NCI-H526 (cell line): Measurements from ENCODE around the gene TYW1B.
"Not testable (repeated sequence)": the region's sequence is repeated elsewhere in the genome, so short reads cannot be mapped to it uniquely, and the experiment has no call there.

ENCODE experiments used
- DNase-seq, 2 experiments: peaks; one replicate each; lab custom pipeline; 2025; lab: John Stamatoyannopoulos, UW

Gene TYW1B

DNA sequence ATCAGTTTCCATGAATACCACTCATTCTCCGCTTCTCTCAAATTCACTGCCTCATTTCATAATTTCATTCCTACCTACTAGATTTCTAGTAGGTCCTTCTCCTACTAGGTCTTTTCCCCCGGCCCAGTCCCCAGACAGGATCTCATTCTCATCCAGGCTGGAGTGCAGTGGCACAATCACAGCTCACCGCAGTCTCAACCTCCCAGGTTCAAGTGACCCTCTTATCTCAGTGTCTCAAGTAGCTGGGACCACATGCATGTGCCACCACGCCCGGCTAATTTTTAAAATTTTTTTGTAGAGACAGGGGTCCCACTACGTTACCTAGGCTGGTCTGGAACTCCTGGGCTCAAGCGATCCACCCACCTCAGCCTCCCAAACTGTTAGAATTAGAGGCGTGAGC, 132.5 kb downstream of the TYW1B start:
- not testable (repeated sequence) for DNase-seq

DNA sequence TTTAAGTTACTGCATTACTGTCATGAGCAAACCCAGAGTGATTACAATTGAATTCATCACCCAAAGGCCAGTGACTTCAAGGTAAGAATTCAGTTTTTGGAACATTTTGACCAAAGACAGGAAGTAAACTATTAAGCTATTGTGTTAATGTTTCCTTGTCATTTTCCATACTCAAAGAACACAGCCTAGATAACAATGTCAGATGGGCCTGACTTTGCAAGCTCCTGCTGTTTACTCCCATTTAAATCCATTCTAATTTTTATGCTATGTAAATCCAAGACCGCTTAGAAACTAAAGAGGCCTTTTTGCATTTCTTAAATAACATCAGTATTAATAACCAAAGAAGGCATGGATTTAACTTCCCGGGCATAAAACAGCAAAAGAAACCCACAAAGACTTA, 136.6 kb downstream of the TYW1B start:
- DNase-seq, result not testable (repeated sequence)

DNA sequence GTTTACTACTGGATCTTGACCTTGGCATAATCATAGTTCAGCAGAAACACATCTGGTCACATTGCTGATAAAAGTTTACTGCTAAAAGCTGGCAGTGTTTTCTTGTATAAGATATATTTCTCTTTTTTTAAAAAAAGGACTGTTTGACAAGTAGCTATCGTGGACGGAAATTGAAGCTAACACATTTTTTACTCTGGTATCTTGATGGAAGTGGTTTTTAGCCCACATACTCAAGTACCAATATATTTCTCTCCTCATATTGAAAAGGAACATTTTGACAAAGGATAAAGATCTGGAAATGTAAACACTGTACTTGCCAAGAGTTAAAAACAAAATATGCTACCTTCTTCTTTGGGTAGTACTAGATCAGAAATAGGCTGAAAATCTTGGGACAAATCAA, 137.8 kb downstream of the TYW1B start:
- not testable (repeated sequence) for DNase-seq

DNA sequence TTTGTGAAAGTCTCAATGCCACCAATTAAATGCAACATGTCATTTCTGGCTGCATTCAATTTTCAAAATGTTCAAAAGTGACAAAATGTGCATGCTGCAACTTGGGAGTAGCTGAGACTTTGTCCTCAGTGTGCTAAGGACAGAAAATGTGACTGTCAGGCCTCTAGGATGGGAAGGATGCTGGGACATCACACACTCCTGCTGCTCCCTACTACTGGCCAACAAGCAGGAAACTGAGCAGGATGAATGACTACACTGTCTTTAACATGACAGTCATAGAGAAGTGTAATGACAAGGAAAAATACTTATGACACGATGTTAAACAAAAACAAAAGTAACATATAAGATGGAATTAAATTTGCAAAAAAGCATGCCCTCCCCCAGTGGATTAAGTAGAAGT, 138.7 kb downstream of the TYW1B start:
- not testable (repeated sequence) for DNase-seq

DNA sequence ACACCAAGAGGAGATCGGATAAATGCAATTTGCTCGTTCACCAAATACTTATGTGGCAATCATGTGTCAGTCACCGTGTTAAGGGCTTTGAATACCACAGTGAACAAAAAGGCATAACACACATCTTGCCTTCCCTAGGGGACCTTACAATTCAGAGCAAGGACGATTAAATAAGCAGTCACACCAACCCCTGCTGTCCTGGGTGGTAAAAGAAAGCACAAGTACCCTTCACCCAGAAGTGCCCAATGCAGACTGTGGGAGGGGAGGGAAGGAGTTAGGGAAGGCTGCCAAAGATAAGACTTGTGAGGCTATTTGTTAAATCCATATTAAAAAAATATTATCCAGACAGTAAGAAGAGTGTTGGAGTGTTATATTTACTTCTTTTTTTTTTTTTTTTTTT, 146.8 kb downstream of the TYW1B start:
- not testable (repeated sequence) for DNase-seq

DNA sequence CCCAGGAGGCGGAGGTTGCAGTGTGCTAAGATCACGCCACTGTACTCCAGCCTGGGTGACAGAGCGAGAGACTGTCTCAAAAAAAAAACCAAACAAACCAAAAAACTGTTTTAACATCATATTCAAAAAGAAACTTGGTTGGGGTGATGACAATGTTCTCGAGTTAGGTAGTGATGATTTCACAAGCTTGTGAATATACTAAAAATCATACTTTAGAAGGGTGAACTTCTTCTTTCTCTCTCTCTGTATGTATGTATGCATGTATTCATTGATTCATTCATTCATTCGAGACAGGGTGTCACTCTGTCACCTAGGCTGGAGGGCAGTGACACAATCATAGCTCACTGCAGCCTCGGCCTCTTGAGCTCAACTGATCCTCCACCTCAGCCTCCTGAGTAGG, 151.1 kb downstream of the TYW1B start:
- DNase-seq, result not testable (repeated sequence)

DNA sequence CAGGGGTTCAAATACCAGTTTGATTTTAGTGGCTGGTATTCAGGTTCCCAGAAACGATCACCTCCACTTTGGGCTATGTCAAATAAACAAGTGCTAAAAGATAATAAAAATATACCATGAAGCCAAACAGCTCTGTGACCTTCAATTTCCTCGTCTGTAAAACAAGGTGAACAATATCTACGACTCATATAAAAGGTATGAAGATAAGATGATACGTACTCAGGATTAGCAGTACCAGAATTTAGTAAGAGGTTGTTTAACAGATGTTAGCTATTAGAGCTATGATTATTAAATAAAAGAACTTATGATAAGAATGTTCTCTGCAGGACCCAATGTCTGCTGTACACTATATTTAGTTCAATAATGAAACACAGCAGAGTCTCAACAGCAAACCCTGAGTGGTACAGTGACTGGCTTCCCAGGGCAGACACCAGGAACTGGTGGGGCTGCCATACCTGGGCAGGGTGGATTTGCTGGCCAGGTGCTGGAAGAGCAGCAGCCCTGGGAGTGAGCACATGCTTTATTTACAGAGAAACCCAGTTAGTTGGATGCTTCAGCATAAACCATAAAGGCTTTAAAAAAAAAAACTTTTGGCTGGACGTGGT, 151.8 kb downstream of the TYW1B start:
- DNase-seq, result not testable (repeated sequence)

DNA sequence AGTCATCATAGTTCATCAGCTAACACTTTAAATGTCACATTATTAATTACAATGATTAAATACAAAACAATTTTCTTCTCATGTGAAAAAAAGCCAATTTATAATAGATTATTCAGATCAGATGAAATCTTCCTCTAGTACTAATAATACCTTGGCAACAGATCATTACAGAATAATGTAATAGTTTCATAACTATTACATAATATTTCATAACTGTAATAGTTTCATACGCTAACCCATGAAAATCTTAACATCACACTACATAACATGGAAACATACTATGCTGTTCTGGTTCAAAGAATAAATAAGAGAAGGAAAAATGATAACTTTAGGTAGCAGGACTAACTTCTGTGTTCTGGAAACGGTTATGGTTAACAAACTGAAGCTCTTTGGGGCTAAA, 152.3 kb downstream of the TYW1B start:
- not testable (repeated sequence) for DNase-seq

DNA sequence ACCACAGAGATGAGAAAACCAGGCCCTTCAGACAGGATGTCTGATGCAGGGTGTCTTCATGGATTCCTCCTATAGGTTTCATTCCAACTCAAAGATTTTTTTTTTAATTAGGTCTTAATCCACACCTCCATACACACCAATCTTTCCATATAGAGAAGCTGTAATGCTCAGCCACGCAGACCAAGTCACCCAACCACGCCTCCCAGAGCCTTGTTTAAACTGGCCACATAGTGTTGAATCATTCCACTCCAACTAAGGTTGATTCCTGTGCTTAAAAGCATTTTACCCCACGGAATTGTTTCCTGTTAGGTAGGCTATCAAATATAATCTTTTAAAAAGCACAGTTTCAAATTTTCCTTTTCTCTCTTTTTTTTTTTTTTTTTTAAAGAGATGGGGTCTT, 153.6 kb downstream of the TYW1B start:
- DNase-seq, result no peak

DNA sequence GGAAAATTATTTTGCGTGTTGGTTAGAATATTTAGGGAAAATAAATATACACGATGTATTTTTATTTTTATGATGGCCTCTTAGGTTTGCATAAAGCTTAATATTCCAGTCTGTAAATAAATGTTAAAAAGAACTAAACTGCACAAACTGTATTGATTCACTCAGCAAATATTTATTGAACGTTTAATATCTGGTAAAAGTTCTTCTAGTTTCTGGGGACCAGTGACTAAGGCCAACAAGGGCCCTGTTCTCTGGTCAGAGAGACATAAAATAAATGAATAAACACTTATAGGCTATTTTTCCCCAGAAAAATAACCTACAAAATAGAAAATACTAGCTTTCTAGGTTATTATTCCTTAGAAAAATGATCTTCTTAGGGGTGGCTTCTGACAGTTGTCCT, 157.2 kb downstream of the TYW1B start:
- DNase-seq, result not testable (repeated sequence)

DNA sequence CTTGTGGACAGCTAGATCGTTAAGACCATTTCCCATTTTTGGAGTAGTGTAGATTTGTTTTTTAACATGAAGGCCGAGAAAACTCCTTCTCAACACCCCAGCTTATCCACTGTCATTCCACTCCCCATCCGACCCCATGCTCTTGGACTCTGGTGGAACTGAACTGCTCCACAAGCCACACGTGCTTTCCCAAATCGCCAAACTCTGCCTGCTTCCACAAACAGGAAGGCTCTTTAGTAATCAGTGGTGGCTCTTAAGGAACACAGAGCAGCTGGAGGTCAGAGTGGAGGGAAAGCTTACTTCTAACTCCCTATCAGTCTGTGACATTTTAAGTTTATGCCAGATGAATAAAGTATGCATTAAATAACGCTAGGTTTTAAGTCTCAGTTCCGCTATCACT, 159.6 kb downstream of the TYW1B start:
- DNase-seq, result not testable (repeated sequence)

DNA sequence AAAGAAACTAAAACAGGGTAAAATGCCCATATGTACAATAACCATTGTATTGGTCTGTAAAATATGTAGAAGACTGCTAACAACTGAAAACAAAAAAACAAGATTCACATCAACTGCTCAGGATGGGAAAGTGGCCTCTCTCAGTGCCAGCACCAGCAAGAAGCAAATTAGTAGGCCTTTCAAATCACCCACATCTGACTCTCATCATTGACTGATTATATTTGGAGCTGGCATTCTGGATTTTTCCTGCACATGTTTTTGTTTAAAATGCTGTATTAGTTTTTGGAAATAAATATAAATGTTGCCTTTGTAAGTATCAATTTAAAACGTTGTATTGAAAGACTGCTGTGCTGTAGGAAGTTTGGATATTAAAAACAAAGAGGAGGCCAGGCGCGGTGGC, 161.0 kb downstream of the TYW1B start:
- not testable (repeated sequence) for DNase-seq

DNA sequence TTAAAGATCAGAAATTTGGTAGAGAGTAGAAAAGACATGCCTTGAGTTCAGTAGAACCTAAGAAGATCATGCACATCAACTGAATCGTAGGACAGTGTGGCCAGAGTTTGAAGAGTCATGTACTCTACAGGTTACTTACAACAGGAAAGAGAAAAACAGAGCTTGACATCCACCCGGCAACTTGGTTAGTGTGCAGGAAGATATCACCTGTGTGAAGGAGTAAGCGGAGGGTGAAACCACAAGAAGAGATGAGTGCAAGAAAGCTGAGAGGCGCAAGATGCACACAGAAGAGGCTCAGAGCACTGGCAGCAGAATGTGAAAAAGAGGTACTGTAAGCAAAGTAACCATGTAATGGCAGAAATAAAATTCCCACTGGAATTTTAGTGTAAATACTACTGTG, 179.4 kb downstream of the TYW1B start:
- DNase-seq, result not testable (repeated sequence)

DNA sequence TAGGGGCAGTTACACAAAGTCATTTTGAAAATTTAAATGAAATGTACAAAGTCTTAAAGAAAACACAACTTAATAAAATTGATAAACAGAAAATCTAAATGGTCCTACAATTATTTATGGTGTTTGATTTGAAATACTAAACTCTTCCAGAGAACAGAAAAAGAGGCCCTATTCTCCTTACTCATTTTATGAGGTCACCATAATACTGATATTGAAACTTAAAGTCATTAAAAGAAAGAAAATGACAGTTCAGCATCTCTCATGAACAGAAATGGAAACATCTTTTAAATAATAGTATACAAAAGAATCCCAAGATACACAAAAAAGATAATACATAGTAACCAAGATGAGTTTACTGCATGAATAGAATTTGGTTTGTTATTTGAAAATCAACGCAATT, 184.3 kb downstream of the TYW1B start:
- DNase-seq, result not testable (repeated sequence)

DNA sequence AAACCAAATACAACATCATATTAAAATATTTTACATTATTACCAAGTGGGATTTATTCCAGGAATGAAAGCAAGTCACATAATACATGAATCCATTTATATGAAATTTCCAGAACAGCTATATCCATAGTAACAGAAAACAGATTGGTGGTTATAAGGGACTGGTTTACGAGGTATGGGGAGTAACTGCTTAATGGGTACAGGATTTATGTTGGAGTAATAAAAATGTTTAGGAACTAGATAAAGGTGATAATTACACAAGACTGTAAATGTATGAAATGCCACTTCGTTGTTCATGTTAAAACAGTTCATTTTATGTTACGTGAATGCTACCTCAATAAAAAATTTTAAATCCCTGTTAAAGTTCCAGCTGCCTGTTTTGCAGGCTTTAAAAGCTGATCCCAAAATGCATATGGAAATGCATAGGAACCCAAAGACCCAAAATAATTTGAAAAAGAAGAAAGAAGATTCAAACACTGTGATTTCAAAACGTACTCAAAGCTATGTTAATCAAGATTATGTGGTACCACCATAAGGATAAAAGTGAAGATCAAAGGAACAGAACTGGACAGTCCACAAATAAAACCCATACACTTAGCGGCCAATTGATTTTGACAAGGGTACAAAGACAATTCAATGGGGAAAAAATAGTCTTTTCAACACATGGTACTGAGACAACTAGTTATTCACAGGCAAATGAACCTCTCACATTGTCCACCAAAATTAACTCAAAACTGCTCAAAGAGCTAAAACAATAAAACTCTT, 186.3 kb downstream of the TYW1B start:
- DNase-seq, result not testable (repeated sequence)

DNA sequence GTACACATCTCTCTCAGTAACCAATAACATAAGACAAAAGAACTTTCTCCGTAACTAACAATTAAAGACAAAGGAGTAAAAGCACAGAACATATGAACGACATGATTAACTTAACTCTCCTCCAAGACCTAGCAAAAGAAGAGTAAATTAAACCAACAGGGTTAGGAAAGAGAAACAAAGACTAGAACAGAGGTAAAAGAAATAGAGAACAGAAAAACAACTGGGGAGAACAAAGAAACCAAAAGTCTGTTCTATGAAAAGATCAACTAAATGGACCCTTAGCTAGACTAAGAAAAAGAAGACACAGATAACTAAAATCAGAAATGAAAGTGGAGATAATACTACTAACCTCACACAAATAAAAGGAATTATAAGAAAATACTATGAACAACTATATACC, 187.3 kb downstream of the TYW1B start:
- DNase-seq, result not testable (repeated sequence)

DNA sequence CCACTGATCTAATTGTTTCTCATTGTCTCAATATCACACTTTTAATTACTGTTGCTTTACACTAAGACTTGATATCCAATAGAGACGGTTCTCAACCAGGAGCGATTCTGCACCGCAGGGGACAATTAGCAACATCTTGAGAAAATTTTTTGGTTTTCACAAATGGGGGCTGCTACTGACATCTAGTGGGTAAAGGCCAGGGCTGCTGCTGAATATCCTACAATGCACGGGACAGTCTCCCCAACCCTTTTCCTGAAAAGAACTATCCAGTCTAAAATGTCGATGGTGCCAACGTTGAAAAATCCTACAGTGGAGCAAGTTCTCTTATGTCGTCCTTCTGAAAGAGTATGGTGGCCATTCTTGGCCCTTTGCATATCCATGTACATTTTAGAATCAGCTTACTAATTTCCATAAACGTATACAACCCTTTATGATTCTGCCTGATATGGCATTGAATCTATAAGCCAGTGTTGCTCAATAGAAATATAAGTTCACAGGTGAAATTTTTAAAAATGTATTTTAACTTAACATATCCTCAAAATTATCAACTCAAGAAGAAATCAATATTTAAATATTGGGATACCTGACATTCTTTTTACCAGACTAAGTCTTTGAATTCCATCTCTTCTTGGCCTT, 192.6 kb downstream of the TYW1B start:
- not testable (repeated sequence) for DNase-seq

DNA sequence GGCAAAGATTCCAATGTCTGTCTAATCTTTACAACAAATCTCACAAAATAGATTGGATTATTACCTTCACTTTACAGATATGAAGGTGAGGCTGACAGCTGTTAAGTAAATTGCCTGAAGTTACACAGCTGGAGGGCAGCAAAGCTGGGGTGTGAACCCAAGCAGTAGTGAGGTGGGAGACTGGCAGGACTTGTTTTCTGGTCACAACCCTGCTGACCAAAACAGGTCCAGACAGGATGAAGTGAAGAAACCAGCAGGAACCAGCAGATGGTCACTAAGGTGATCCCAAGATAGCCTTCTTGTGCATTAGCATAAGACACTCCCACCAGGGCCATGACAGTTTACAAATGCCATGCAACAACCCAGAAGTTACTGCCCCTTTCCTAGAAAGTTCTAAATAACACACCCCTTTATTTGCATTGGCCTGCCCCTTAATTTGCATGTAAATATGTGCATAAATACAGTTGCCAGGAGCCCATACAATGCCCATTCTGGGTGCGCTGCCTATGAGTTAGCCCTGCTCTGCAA, 195.2 kb downstream of the TYW1B start:
- DNase-seq, result peak; percentile 63 to 75

DNA sequence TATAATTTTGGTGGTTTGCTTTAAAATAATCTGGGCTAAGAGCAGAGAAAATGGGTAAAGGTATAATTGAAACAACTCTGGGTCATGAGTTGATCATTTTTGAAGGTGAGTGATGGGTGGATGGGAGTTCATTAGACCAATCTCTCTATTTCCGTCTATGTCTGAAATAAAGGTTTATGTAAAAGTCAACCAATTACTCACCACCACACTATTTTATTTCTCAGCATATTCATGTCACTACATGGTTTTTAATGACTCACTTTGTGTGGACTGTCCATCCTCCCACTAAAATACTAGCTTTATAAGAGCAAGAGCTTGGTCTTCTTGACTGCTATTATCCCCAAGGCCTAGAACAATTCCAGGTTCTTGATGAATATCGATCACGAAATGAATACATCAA, 199.6 kb downstream of the TYW1B start:
- DNase-seq, result not testable (repeated sequence)

DNA sequence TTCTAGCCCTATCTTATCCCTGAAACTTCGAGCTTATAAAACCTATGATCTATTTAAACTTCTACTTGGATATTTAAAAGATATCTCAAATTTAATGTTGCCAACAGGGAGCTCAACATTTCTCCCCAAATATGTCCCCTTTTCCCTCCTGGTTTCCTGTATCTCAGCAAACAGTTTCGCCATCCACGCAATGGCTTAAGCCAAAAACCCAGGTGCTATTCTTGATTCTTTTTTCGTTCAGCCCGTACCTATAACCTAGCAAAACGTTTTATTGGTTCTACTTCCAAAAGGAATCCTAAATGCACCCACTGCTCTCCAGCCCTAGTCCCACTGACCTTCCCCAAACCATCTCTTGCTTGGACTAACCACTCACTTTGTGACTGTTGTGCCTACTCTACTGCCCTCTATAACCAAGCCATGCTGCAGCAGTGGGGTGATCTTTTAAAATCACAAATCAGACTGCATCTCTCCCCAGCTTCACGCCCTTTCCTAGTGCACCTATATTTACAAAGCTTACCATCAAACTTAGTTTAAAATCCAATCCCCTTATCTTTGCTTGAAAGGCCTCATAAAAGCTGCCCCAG, 201.5 kb downstream of the TYW1B start:
- DNase-seq, result not testable (repeated sequence)

DNA sequence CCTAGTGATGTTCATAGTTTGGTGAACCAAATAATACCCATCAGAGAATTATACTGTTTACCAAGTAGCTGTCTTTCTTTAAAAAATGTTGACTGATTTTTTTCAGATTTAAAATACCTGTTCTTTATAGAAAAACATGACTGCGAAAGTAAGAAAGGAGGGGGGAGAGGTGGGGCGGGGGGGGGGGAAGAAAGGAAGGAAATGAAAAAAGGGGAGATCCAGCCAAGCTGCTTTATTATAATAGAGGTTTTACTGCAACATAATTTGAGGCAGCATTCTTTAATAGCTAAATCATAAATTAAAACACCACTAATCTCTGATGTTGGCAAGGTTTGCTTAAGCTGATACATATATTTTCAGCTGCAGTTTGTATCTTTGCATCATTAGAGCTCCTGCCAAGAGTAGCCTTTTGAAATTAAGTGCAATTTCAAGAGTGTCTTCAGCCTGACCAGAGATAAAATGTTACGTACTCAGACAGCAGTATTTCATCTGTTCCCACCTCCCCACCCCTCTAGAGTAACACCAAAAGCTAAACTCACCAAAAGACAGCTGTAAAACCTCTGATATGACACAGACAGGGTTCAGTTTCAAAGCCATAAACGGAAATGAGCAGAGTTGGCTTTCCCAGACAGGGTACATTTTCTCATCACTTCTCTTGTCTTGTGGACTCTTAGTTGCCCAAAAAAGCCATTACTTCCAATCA, 202.1 kb downstream of the TYW1B start:
- DNase-seq, result not testable (repeated sequence)

DNA sequence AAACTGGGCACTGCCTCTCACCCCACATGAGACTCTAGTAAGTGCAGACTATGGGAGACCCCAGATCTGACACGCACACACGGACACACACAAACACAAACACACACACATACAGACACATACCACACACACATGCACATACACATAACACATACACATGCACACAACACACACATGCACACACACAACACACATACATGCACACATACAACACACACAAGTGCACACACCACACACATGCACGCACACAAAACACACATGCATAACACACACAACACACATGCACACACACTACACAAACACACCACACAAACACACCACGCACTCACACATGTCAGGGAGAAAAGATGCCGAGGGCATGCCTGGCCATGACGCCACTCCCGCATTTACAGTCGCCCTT, 205.5 kb downstream of the TYW1B start:
- DNase-seq, result no peak
